HepG2 (cell line): ENCODE measurements around the gene OSBPL3. TPM values are rescaled to one million over a fixed set of nuclear protein-coding genes. Genes with fewer than 3 reads are reported as not detected.

Source experiments
- FOXP4 ChIP-seq: sonication (generic); formaldehyde crosslinking; IDR thresholded peaks from 2 replicates; pipeline ENCODE4 v1.4.0; 2020; ENCODE audit warnings: missing genetic modification reagents
- GABPA ChIP-seq, 2 experiments: IDR thresholded peaks; 2 replicates each; pipeline ENCODE4 v1.6.1; 2011 to 2016; ENCODE audit warnings: low read depth in 2 of 2, low read length in 1 of 2, missing biosample characterization in 1 of 2, missing genetic modification characterization in 1 of 2
- ZBTB26 ChIP-seq: IDR thresholded peaks from 2 replicates; pipeline ENCODE4 v1.6.1; 2016; ENCODE audit warnings: missing compliant biosample characterization, missing genetic modification reagents, borderline replicate concordance
- ZNF18 ChIP-seq: sonication (generic); formaldehyde crosslinking; IDR thresholded peaks from 2 replicates; pipeline ENCODE4 v1.8.0; 2022; ENCODE audit warnings: mild to moderate bottlenecking, missing genetic modification reagents; ENCODE audit not compliant: insufficient replicate concordance
- ZNF441 ChIP-seq: sonication (generic); formaldehyde crosslinking; IDR thresholded peaks from 2 replicates; pipeline ENCODE4 v1.7.0; 2021; ENCODE audit warnings: missing genetic modification reagents, borderline replicate concordance
- polyA plus RNA-seq, 8 experiments: library from polyadenylated mRNA; depleted of rRNA in 3 of 8; stranded (reverse) in 7 of 8; unstranded in 1 of 8; fragments of >200 nt; fragmentation: Illumina TruSeq in 4 of 8; extraction: Trizol in 4 of 8; gene quantifications; 2 replicates each; pipeline versions ENCODE4 v1.2.1 to v1.2.3, GENCODE V29; 2011 to 2016; ENCODE audit warnings: low read depth in 4 of 8, missing spikeins in 1 of 8, mixed read lengths in 1 of 8; ENCODE audit not compliant: insufficient read depth in 1 of 8
- total RNA-seq, 5 experiments: library from RNA; depleted of rRNA; stranded (reverse); fragments of >200 nt; fragmentation: Illumina TruSeq; extraction: Trizol; gene quantifications; 2 replicates each; pipeline ENCODE4 v1.2.3, GENCODE V29; 2016; ENCODE audit warnings: low read depth in 1 of 5
- TF ChIP-seq, protein P1 (sequence below): sonication (generic); formaldehyde crosslinking; IDR thresholded peaks from 2 replicates; pipeline ENCODE4 v1.4.0; 2020; ENCODE audit warnings: missing genetic modification reagents

The OSBPL3 gene
- total and polyA plus RNA-seq, 2 of the 13 experiments (the other 11 are each of a cell fraction or from before 2014, with no cell fraction given): 8.8 to 28.9 TPM

- TF ChIP-seq ZBTB26 (CRISPR knock-in tag): no peak
- TF ChIP-seq, protein P1, sequence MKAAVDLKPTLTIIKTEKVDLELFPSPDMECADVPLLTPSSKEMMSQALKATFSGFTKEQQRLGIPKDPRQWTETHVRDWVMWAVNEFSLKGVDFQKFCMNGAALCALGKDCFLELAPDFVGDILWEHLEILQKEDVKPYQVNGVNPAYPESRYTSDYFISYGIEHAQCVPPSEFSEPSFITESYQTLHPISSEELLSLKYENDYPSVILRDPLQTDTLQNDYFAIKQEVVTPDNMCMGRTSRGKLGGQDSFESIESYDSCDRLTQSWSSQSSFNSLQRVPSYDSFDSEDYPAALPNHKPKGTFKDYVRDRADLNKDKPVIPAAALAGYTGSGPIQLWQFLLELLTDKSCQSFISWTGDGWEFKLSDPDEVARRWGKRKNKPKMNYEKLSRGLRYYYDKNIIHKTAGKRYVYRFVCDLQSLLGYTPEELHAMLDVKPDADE: no peak
- TF ChIP-seq FOXP4 (CRISPR knock-in tag): no peak
- TF ChIP-seq GABPA (IDR thresholded peaks at IDR 0.05; ENCODE audit: low read depth, low read length): no peak
- no peak for TF ChIP-seq GABPA (CRISPR knock-in tag; IDR thresholded peaks at IDR 0.05; ENCODE audit: low read depth)
- no peak for TF ChIP-seq ZNF18
- no peak for TF ChIP-seq ZNF441 (CRISPR knock-in tag)
- TF ChIP-seq, all 625 proteins: peak for 0
Observed at GRCh38 chr7:24916463-24917040, 63.4 kb downstream of the OSBPL3 start (continued).
